ENCODE data around the gene IFT25. TPM values are rescaled to one million over a fixed set of nuclear protein-coding genes. Genes with fewer than 3 reads are reported as not detected.

The IFT25 gene
- polyA plus RNA-seq, 1 donor from 2014 or later, result 106 TPM

DNA sequence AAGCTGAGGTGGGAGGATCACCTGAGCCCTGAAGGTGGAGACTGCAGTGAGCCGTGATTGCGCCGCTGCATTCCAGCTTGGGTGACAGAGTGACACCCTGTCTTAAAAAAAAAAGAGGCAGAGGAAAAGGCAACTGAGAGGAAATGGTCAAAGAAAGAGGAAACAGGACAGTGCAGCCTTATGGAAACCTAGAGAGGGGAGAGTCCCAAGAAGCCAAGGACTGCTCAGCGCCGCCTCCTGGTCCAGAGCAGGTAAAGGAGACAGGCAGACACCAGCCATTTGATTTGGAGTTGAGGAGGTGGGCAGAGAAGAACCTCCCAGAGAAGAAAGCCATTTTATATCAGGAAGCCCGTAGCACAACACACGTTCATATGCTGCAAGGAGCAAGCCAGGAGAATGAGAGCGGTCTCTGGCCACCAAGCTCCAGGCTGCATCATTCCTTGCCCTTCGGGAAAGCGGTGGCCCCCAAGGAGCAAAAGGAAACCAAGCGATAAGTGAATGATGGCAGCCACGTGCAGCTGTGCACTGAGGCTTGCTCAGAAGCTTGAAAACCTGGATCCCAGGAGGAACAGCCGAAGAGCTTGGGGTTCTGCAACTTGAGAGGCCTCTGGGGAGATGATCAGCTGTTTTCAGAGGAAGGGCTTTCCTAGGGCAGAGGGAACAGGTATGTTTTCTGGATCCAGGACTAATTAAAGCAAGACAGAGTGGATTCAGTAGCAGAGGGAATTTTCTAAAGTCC is 34.4 kb upstream of the IFT25 start:
- Histone ChIP-seq H3K27ac (ENCODE audit: low read length) (no peak overlapping the region), H3K9me3 (ENCODE audit: low read length) (no peaks in the 10 kb centered on the region), H3K79me2 (replicated peaks; ENCODE audit: insufficient read depth, low read length) (no peaks in the 10 kb centered on the region), H3K4me3 (ENCODE audit: low read length) (no peak overlapping the region), H4K20me1 (ENCODE audit: insufficient read depth) (no peaks in the 10 kb centered on the region), H3K36me3 (ENCODE audit: insufficient read depth, low read length) (no peaks in the 10 kb centered on the region), H2AFZ (ENCODE audit: low read depth, low read length) (no peak overlapping the region), H3F3A (ENCODE audit: insufficient read depth, low read length, poor library complexity, severe bottlenecking) (no peaks in the 10 kb centered on the region), H3K4me2 (ENCODE audit: low read length) (no peak overlapping the region), H3K9me2 (ENCODE audit: insufficient read depth, low read length) (no peaks in the 10 kb centered on the region), H3K27me3 (ENCODE audit: insufficient read depth, low read depth, low read length) (no peaks in the 10 kb centered on the region), H3K9ac (ENCODE audit: low read length) (no peak overlapping the region)
- TF ChIP-seq MXI1 (conservative IDR thresholded peaks at IDR 0.05; ENCODE audit: poor library complexity, severe bottlenecking), result no peak
- no peak for TF ChIP-seq SMC3 (conservative IDR thresholded peaks at IDR 0.05; ENCODE audit: poor library complexity)
- TF ChIP-seq REST (IDR thresholded peaks at IDR 0.05; ENCODE audit: borderline replicate concordance), result no peak
- TF ChIP-seq, protein P1, sequence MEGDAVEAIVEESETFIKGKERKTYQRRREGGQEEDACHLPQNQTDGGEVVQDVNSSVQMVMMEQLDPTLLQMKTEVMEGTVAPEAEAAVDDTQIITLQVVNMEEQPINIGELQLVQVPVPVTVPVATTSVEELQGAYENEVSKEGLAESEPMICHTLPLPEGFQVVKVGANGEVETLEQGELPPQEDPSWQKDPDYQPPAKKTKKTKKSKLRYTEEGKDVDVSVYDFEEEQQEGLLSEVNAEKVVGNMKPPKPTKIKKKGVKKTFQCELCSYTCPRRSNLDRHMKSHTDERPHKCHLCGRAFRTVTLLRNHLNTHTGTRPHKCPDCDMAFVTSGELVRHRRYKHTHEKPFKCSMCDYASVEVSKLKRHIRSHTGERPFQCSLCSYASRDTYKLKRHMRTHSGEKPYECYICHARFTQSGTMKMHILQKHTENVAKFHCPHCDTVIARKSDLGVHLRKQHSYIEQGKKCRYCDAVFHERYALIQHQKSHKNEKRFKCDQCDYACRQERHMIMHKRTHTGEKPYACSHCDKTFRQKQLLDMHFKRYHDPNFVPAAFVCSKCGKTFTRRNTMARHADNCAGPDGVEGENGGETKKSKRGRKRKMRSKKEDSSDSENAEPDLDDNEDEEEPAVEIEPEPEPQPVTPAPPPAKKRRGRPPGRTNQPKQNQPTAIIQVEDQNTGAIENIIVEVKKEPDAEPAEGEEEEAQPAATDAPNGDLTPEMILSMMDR (IDR thresholded peaks at IDR 0.05; ENCODE audit: poor library complexity, severe bottlenecking), result no peak
- no peak for TF ChIP-seq TAF1 (IDR thresholded peaks at IDR 0.05; ENCODE audit: low read depth)
- TF ChIP-seq RAD21 (conservative IDR thresholded peaks at IDR 0.05), result no peak

- no peak overlapping the region for H3K4me3 ChIP-seq (ENCODE audit: low read length)
- H3K27ac ChIP-seq (ENCODE audit: low read length), result no peak overlapping the region
- H3K79me2 ChIP-seq (replicated peaks; ENCODE audit: insufficient read depth, low read length), result no peaks in the 10 kb centered on the region
- no peaks in the 10 kb centered on the region for H3K9me2 ChIP-seq (ENCODE audit: insufficient read depth, low read length)
- no peaks in the 10 kb centered on the region for H3K27me3 ChIP-seq (ENCODE audit: insufficient read depth, low read depth, low read length)
- H2AFZ ChIP-seq (ENCODE audit: low read depth, low read length), result no peak overlapping the region
- H3K4me2 ChIP-seq (ENCODE audit: low read length), result no peak overlapping the region
- no peaks in the 10 kb centered on the region for H3K9me3 ChIP-seq (ENCODE audit: low read length)
- no peaks in the 10 kb centered on the region for H3K36me3 ChIP-seq (ENCODE audit: insufficient read depth, low read length)
- no peaks in the 10 kb centered on the region for H3F3A ChIP-seq (ENCODE audit: insufficient read depth, low read length, poor library complexity, severe bottlenecking)
- TF ChIP-seq SMC3 (conservative IDR thresholded peaks at IDR 0.05; ENCODE audit: poor library complexity) (no peak), EZH2 (IDR thresholded peaks at IDR 0.05; ENCODE audit: borderline replicate concordance, insufficient read depth, low read length, poor library complexity, severe bottlenecking) (no peak), REST (IDR thresholded peaks at IDR 0.05; ENCODE audit: borderline replicate concordance) (no peak), RAD21 (conservative IDR thresholded peaks at IDR 0.05) (no peak), EP300 (conservative IDR thresholded peaks at IDR 0.05; ENCODE audit: poor library complexity, severe bottlenecking) (no peak), TAF1 (IDR thresholded peaks at IDR 0.05; ENCODE audit: low read depth) (no peak), POLR2AphosphoS5 (IDR thresholded peaks at IDR 0.05) (no peak), MXI1 (conservative IDR thresholded peaks at IDR 0.05; ENCODE audit: poor library complexity, severe bottlenecking) (no peak)
- TF ChIP-seq, protein P1 (IDR thresholded peaks at IDR 0.05; ENCODE audit: poor library complexity, severe bottlenecking), result no peak
- no peaks in the 10 kb centered on the region for H4K20me1 ChIP-seq (ENCODE audit: insufficient read depth)
- no peak overlapping the region for H3K9ac ChIP-seq (ENCODE audit: low read length)
Observed at GRCh38 chr1:53975861-53976260, 30.4 kb upstream of the IFT25 start.

Data from neural cell (in vitro differentiated cells).